ENCODE data around the gene GNPTAB. TPM values are rescaled to one million over a fixed set of nuclear protein-coding genes. Genes with fewer than 3 reads are reported as not detected.

Gene GNPTAB
- total RNA-seq, 1 donor from 2014 or later = 59.2 TPM

GRCh38 chr12:101829639-101830366 lies 956 bp downstream of the GNPTAB start:
- no peaks in the 10 kb centered on the region for H3K36me3 ChIP-seq
- DNase-seq (no peak), ATAC-seq (peak; percentile 17 to 63)
- intact Hi-C loops (cut with DNase I) = loop anchor here (10.0 kb wide), 1 partner anchor 415 kb away; no protein-coding TSS in a partner anchor
- TF ChIP-seq CTCF (IDR thresholded peaks at IDR 0.05) = no peak
- no peaks in the 10 kb centered on the region for H3K9me3 ChIP-seq
- peak overlapping the region; percentile 86 for H3K27ac ChIP-seq
- peaks cover 51% of the 10 kb centered on the region for H3K4me1 ChIP-seq
- H3K4me3 ChIP-seq = peak overlapping the region; percentile 77
- H3K27me3 ChIP-seq (ENCODE audit: low read depth) = no peaks in the 10 kb centered on the region

- intact Hi-C loops (cut with DNase I) = no loop called here
- H3K4me3 ChIP-seq = peak overlapping the region; percentile 77
Measured at GRCh38 chr12:101828463-101829196, 2.1 kb downstream of the GNPTAB start.

GRCh38 chr12:101826766-101827368 lies 3.9 kb downstream of the GNPTAB start:
- H3K27me3 ChIP-seq (ENCODE audit: low read depth) = no peaks in the 10 kb centered on the region
- H3K4me3 ChIP-seq = no peak overlapping the region
- no peak for ATAC-seq
- no peaks in the 10 kb centered on the region for H3K9me3 ChIP-seq
- peak; percentile 53 for DNase-seq
- TF ChIP-seq CTCF (IDR thresholded peaks at IDR 0.05) = no peak
- peaks cover 68% of the 10 kb centered on the region for H3K4me1 ChIP-seq
- no peaks in the 10 kb centered on the region for H3K36me3 ChIP-seq
- H3K27ac ChIP-seq = no peak overlapping the region
- intact Hi-C loops (cut with DNase I) = no loop called here

More at GRCh38 chr12:101828463-101829196, 2.1 kb downstream of the GNPTAB start:
- DNase-seq = no peak
- H3K9me3 ChIP-seq = no peaks in the 10 kb centered on the region
- H3K4me1 ChIP-seq = peaks cover 62% of the 10 kb centered on the region
- TF ChIP-seq CTCF (IDR thresholded peaks at IDR 0.05) = no peak
- H3K27me3 ChIP-seq (ENCODE audit: low read depth) = no peaks in the 10 kb centered on the region
- no peak for ATAC-seq
- no peaks in the 10 kb centered on the region for H3K36me3 ChIP-seq
- H3K27ac ChIP-seq = no peak overlapping the region

- Histone ChIP-seq H3K9me3 (no peaks in the 10 kb centered on the region), H3K36me3 (no peaks in the 10 kb centered on the region), H3K4me1 (peaks cover 62% of the 10 kb centered on the region), H3K4me3 (no peak overlapping the region), H3K27me3 (ENCODE audit: low read depth) (no peaks in the 10 kb centered on the region), H3K27ac (no peak overlapping the region)
- intact Hi-C loops (cut with DNase I) = no loop called here
- no peak for ATAC-seq
- no peak for TF ChIP-seq CTCF (IDR thresholded peaks at IDR 0.05)
- no peak for DNase-seq
Measured at GRCh38 chr12:101824831-101825230, 5.9 kb downstream of the GNPTAB start.

GRCh38 chr12:101823891-101824290 lies 6.9 kb downstream of the GNPTAB start:
- intact Hi-C loops (cut with DNase I) = no loop called here
- Histone ChIP-seq H3K4me1 (peaks cover 53% of the 10 kb centered on the region), H3K36me3 (no peaks in the 10 kb centered on the region), H3K4me3 (no peak overlapping the region), H3K27me3 (ENCODE audit: low read depth) (no peaks in the 10 kb centered on the region), H3K27ac (peak overlapping the region; percentile 28), H3K9me3 (no peaks in the 10 kb centered on the region)
- no peak for DNase-seq
- peak; percentile 43 for TF ChIP-seq CTCF (IDR thresholded peaks at IDR 0.05)
- peak; percentile 82 to 89 for ATAC-seq
